Suprapubic skin (tissue), 4 donors: ENCODE measurements around the gene CCDC78. TPM values are rescaled to one million over a fixed set of nuclear protein-coding genes. Genes with fewer than 3 reads are reported as not detected.
"Not testable (repeated sequence)": the region's sequence is repeated elsewhere in the genome, so short reads cannot be mapped to it uniquely, and the experiment has no call there.

ENCODE experiments used
- DNase-seq, 2 donors: peaks; one replicate each; pipeline ENCODE4 v3.0.0-alpha.2; 2019; ENCODE audit warnings: low spot score in 2 of 2
- H3K27ac ChIP-seq: fragments of 200-600 bp; sonication (generic); one replicate; pipeline ENCODE4 v1.5.1; 2019
- H3K27me3 ChIP-seq: fragments of 200-600 bp; sonication (generic); one replicate; pipeline ENCODE4 v1.5.1; 2019
- H3K36me3 ChIP-seq: fragments of 200-600 bp; sonication (generic); one replicate; pipeline ENCODE4 v1.5.1; 2019
- H3K4me1 ChIP-seq: fragments of 200-600 bp; sonication (generic); one replicate; pipeline ENCODE4 v1.5.1; 2019
- H3K4me3 ChIP-seq: fragments of 200-600 bp; sonication (generic); one replicate; pipeline ENCODE4 v1.5.1; 2019; ENCODE audit warnings: mild to moderate bottlenecking
- H3K9me3 ChIP-seq: fragments of 200-600 bp; sonication (generic); one replicate; pipeline ENCODE4 v1.5.1; 2019
- CTCF ChIP-seq, 2 donors: fragments of 200-600 bp in 1 of 2; fragments of 450-650 bp in 1 of 2; sonication (generic) in 1 of 2; IDR thresholded peaks; one replicate each; pipeline ENCODE4 v1.5.1; 2016 to 2019; ENCODE audit warnings: antibody characterized with exemption in 2 of 2, mild to moderate bottlenecking in 1 of 2, moderate library complexity in 1 of 2
- EP300 ChIP-seq: sonication (generic); formaldehyde crosslinking; IDR thresholded peaks from one replicate; pipeline ENCODE4 v1.6.1; 2017; ENCODE audit warnings: antibody characterized with exemption
- POLR2A ChIP-seq, 2 donors: fragments of 450-650 bp; IDR thresholded peaks; one replicate each; pipeline ENCODE4 v1.6.1; 2017; ENCODE audit warnings: antibody characterized with exemption in 2 of 2, mild to moderate bottlenecking in 2 of 2, moderate library complexity in 2 of 2
- POLR2AphosphoS5 ChIP-seq, 3 donors: sonication (generic); formaldehyde crosslinking; IDR thresholded peaks; one replicate each; pipeline ENCODE4 v1.6.1; 2017; ENCODE audit warnings: antibody characterized with exemption in 3 of 3
- WGBS: methylation state at CpG from one replicate; pipeline ENCODE4 v1.1.5; 2018; 5-methylcytosine and 5-hydroxymethylcytosine counted together
- total RNA-seq, 4 donors: library from RNA; depleted of rRNA; stranded (reverse); fragments of >200 nt; gene quantifications; one replicate each; pipeline ENCODE4 v1.1.0, GENCODE V29; 2016

Gene CCDC78
- total RNA-seq, 4 donors from 2014 or later = 0.64 to 2.4 (median 0.83) TPM; not detected in 1

- Histone ChIP-seq H3K4me1 (peaks cover 7% of the 10 kb centered on the region), H3K27ac (no peak overlapping the region), H3K9me3 (no peaks in the 10 kb centered on the region), H3K4me3 (no peak overlapping the region), H3K36me3 (no peaks in the 10 kb centered on the region), H3K27me3 (peaks cover 17% of the 10 kb centered on the region)
- WGBS = 63% methylated on average over 16 of the region's 39 CpGs
- no peak for TF ChIP-seq EP300
- no peak for DNase-seq
Observed at GRCh38 chr16:747978-748746, 21.9 kb upstream of the CCDC78 start.

DNA sequence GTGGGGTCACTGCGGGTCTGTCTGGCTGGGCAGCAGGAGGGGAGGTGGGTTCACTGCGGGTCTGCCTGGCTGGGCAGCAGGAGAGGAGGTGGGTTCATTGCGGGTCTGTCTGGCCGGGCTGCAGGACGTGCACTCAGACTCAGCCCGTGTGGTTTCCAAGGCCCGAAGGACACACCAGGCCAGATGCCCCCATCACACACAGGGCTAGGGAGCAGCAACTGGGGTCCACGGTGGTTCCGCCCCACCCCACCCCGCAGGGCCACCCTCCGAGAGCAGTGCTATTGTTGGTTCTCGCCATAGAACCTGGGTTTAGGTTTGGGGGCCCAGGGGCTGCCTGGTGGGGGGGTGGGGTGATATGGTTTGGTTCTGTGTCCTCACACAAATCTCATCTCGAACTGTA lies 20.4 kb upstream of the CCDC78 start:
- Histone ChIP-seq H3K4me3 (no peak overlapping the region), H3K36me3 (no peaks in the 10 kb centered on the region), H3K9me3 (no peaks in the 10 kb centered on the region), H3K27me3 (peaks cover 5% of the 10 kb centered on the region), H3K4me1 (peaks cover 1% of the 10 kb centered on the region), H3K27ac (no peak overlapping the region)
- no peak for DNase-seq
- 43% methylated on average over 1 of the region's 13 CpGs for WGBS
- TF ChIP-seq CTCF (IDR thresholded peaks at IDR 0.05) (no peak), POLR2A (IDR thresholded peaks at IDR 0.05) (no peak), POLR2AphosphoS5 (IDR thresholded peaks at IDR 0.05) (no peak), EP300 (no peak)

DNA sequence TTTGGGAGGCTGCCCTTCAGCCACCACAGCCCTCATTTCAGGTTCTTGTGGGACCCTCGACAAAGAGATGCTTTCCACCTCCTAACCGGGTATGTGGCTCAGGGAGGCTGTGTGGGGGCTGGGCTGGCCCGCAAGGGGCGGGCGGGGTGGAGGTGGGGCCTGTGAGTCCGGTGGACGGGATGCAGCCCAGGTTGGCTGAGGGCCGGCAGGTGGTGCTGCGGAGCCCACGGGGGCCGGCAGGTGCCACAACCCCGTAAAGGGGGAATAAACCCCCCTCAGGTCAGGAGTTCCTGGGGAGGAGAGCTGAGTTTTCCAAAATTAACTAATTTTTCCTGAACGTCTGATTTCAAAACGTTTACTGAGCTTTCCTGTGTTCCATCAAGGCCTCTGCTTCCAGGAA lies 19.5 kb upstream of the CCDC78 start:
- Histone ChIP-seq H3K9me3 (no peaks in the 10 kb centered on the region), H3K27ac (no peak overlapping the region), H3K36me3 (no peaks in the 10 kb centered on the region), H3K4me3 (no peak overlapping the region), H3K4me1 (peaks cover 5% of the 10 kb centered on the region), H3K27me3 (peaks cover 3% of the 10 kb centered on the region)
- DNase-seq = no peak
- TF ChIP-seq POLR2AphosphoS5 (IDR thresholded peaks at IDR 0.05) = no peak
- TF ChIP-seq POLR2A (IDR thresholded peaks at IDR 0.05) = no peak
- no peak for TF ChIP-seq CTCF (IDR thresholded peaks at IDR 0.05)
- 5% methylated on average over 14 of the region's 14 CpGs for WGBS

GRCh38 chr16:743794-744500 lies 17.7 kb upstream of the CCDC78 start:
- H3K27me3 ChIP-seq = peaks cover 3% of the 10 kb centered on the region
- 81% methylated on average over 11 of the region's 21 CpGs for WGBS
- TF ChIP-seq POLR2AphosphoS5 (IDR thresholded peaks at IDR 0.05) (no peak), CTCF (IDR thresholded peaks at IDR 0.05) (no peak), POLR2A (IDR thresholded peaks at IDR 0.05) (no peak), EP300 (no peak)
- H3K4me3 ChIP-seq = no peak overlapping the region
- peaks cover 18% of the 10 kb centered on the region for H3K4me1 ChIP-seq
- H3K9me3 ChIP-seq = no peaks in the 10 kb centered on the region
- DNase-seq = no peak
- no peak overlapping the region for H3K27ac ChIP-seq
- H3K36me3 ChIP-seq = no peaks in the 10 kb centered on the region

GRCh38 chr16:742894-743293 lies 16.7 kb upstream of the CCDC78 start:
- WGBS = 87% methylated on average over 14 of the region's 14 CpGs
- H3K4me3 ChIP-seq, H3K27me3 ChIP-seq, H3K27ac ChIP-seq, H3K9me3 ChIP-seq, H3K36me3 ChIP-seq, DNase-seq: not testable (repeated sequence)
- H3K4me1 ChIP-seq = peaks cover 21% of the 10 kb centered on the region

- WGBS = 87% methylated on average over 12 of the region's 15 CpGs
Observed at GRCh38 chr16:741986-742629, 15.9 kb upstream of the CCDC78 start.

More at GRCh38 chr16:741986-742629, 15.9 kb upstream of the CCDC78 start:
- H3K4me3 ChIP-seq = no peak overlapping the region
- H3K9me3 ChIP-seq = no peaks in the 10 kb centered on the region
- no peak for DNase-seq
- H3K4me1 ChIP-seq = peaks cover 23% of the 10 kb centered on the region
- H3K27me3 ChIP-seq = peaks cover 3% of the 10 kb centered on the region
- peaks cover 11% of the 10 kb centered on the region for H3K36me3 ChIP-seq
- TF ChIP-seq POLR2A (IDR thresholded peaks at IDR 0.05) = no peak
- no peak for TF ChIP-seq EP300
- no peak for TF ChIP-seq POLR2AphosphoS5 (IDR thresholded peaks at IDR 0.05)
- TF ChIP-seq CTCF (IDR thresholded peaks at IDR 0.05) = no peak
- no peak overlapping the region for H3K27ac ChIP-seq
